ENCODE measurements around the gene KIAA1217.

- no peak for TF ChIP-seq NR3C1 (CRISPR knock-in tag; conservative IDR thresholded peaks at IDR 0.05; ENCODE audit: low read depth)
- no peak for TF ChIP-seq HMGXB4 (CRISPR knock-in tag; IDR thresholded peaks at IDR 0.05)
- TF ChIP-seq CTCF (IDR thresholded peaks at IDR 0.05), result no peak
- no peak for TF ChIP-seq NR2C2 (CRISPR knock-in tag; IDR thresholded peaks at IDR 0.05)
- TF ChIP-seq AR (CRISPR knock-in tag; IDR thresholded peaks at IDR 0.05), result no peak
- no peak for TF ChIP-seq ZNF532 (CRISPR knock-in tag; IDR thresholded peaks at IDR 0.05; ENCODE audit: borderline replicate concordance)
- TF ChIP-seq CREB1 (CRISPR knock-in tag; IDR thresholded peaks at IDR 0.05), result no peak
- TF ChIP-seq PRDM15 (CRISPR knock-in tag; IDR thresholded peaks at IDR 0.05), result no peak
- TF ChIP-seq MLX (CRISPR knock-in tag; IDR thresholded peaks at IDR 0.05), result no peak
- TF ChIP-seq MAX (CRISPR knock-in tag; IDR thresholded peaks at IDR 0.05), result no peak
- TF ChIP-seq JAZF1 (CRISPR knock-in tag; IDR thresholded peaks at IDR 0.05), result no peak
Observed at GRCh38 chr10:24357344-24358004, 148.5 kb downstream of the KIAA1217 start.
